Subcutaneous adipose tissue (tissue), 4 donors: ENCODE data around the gene NDUFS7. TPM values are rescaled to one million over a fixed set of nuclear protein-coding genes. Genes with fewer than 3 reads are reported as not detected.

Experiments
- CTCF ChIP-seq: fragments of 450-650 bp; IDR thresholded peaks from one replicate; pipeline ENCODE4 v1.5.1; 2016; ENCODE audit warnings: low read depth, mild to moderate bottlenecking, control low read depth, antibody characterized with exemption, moderate library complexity
- total RNA-seq, 4 donors: library from RNA; depleted of rRNA; stranded (reverse); fragments of >200 nt; gene quantifications; one replicate each; pipeline ENCODE4 v1.1.0, GENCODE V29; 2016

The NDUFS7 gene
- total RNA-seq, 4 donors from 2014 or later: 38.5 to 105 (median 95.6) TPM

DNA sequence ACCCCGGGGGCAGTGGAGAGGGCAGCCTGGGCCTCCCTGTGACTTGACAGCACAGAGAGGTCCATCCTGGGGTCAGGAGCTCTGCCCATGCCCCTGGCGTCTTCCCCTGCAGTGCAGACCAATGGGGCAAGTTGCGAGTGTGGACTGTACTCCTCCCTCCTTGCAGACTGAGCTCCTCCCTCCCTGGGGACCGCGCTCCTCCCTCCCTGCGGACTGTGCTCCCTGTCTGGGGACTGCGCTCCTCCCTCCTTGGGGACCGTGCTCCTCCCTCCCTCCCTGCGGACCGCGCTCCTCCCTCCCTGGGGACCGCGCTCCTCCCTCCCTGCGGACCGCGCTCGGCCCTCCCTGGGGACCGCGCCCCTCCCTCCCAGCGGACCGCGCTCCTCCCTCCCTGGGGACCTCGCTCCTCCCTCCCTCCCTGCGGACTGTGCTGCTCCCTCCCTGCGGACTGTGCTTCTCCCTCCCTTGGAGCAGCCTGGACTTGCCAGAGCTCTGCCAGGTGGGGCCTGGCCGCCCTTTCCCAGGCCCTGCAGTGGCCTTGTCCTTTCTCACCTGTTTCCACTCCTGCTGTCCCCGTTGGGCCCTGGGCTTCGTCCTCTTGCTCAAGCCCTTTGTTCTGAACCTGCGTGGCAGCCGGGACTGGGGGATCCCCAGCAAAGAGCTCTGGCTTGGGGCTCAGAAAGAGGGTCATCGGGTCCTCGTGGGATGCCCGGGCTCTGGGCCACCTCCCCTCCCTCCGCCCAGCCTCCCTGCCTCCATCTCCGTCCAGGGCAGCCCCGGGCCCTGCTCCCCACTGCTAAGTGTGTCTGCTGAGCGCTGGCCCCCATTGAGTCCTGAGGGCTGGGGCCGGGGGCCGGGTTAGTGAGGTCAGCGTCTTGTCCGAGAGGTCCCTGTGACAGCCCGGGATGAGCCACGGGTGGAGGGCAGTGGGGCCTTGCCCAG lies 10.8 kb downstream of the NDUFS7 start:
- no peak for TF ChIP-seq CTCF

- no peak for TF ChIP-seq CTCF
These were observed 11.7 kb downstream of the NDUFS7 start for GRCh38 chr19:1395194-1396018.

DNA sequence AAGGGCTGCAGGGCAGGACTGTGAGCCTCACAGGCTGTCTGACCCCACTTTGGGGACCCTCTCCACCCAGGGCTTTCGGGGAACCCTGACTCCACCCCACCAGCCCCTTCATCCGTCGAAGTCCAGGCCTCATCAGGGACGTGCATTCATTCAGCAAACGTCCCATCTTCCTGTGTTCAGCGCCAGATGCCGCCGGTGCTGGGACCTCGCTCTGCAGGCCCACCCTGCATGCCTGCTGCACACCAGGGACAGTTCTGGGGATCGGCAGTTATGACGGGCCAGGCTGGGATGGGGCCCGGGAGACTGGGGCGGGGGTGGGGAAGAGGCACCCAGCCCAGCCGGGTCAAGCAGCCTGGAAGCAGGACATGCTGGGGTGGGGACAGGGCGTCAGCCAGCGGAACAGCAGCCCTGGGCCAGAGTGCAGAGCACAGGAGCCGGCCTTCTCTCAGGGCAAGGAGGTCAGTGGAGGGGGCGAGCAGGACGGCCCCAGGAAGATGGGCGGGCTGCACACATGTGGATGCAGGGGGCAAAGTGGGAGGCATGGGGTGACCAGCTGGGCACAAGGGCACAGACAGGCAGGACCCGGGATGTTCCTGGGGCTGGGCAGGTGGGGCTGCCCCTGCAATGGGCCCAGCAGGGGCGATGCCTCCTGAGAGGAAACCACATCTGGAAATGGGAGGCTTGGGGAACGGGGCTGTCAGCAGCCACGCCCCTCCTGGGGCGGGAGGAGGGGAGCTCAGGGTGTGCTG lies 12.5 kb downstream of the NDUFS7 start:
- no peak for TF ChIP-seq CTCF

GRCh38 chr19:1396768-1397679 lies 13.3 kb downstream of the NDUFS7 start:
- TF ChIP-seq CTCF: no peak

DNA sequence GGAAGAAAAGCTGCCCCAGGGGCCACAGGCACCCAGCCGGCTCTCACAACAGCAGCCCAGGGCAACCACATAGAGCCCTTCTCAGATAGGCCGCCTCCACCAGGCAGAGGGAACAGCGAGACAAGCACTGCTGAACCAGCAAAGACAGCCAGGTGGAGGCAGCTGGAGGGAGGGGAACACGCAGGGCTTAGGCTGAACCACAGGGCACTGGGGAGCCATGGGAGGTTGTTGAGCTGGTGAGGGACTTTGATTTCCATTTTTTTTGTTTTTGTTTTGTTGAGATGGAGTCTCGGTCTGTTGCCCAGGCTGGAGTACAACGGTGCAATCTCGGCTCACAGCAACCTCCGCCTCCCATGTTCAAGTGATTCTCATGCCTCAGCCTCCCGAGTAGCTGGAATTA lies 14.1 kb downstream of the NDUFS7 start:
- no peak for TF ChIP-seq CTCF

GRCh38 chr19:1399079-1399478 lies 15.4 kb downstream of the NDUFS7 start:
- no peak for TF ChIP-seq CTCF
